ENCODE measurements around the gene LDB1. TPM values are rescaled to one million over a fixed set of nuclear protein-coding genes. Genes with fewer than 3 reads are reported as not detected.

LDB1 gene
- total and polyA plus RNA-seq, 4 donors: 28.6 to 81.6 (median 39.3) TPM

DNA sequence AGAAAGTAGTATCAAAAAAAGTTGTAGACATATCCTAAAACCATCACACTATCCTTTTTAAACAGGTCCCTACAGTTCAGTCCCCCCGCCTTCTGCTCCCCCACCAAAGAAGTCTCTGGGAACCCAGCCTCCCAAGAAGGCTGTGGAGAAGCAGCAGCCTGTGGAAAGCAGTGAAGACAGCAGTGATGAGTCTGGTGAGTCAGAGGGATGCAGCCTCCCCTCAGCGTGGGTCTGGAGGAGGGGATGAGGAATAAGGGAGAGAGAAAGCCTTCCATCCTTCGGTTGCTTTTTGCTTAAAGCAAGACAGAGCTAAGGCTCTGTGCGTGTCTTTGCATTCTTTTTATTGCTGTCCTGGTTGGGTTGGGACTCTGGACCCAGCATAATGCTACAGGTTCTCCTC, 39.7 kb upstream of the LDB1 start:
- TF ChIP-seq, protein P1, sequence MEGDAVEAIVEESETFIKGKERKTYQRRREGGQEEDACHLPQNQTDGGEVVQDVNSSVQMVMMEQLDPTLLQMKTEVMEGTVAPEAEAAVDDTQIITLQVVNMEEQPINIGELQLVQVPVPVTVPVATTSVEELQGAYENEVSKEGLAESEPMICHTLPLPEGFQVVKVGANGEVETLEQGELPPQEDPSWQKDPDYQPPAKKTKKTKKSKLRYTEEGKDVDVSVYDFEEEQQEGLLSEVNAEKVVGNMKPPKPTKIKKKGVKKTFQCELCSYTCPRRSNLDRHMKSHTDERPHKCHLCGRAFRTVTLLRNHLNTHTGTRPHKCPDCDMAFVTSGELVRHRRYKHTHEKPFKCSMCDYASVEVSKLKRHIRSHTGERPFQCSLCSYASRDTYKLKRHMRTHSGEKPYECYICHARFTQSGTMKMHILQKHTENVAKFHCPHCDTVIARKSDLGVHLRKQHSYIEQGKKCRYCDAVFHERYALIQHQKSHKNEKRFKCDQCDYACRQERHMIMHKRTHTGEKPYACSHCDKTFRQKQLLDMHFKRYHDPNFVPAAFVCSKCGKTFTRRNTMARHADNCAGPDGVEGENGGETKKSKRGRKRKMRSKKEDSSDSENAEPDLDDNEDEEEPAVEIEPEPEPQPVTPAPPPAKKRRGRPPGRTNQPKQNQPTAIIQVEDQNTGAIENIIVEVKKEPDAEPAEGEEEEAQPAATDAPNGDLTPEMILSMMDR (IDR thresholded peaks at IDR 0.05; ENCODE audit: control extremely low read depth, extremely low read depth): no peak
- peaks cover 46 to 66% (median 55%) of the 10 kb centered on the region in 4 donors for H3K36me3 ChIP-seq (ENCODE audit: control insufficient read depth in 4 of 4, insufficient read depth in 4 of 4, low read length in 4 of 4)
- no peak overlapping the region for H3K4me3 ChIP-seq

GRCh38 chr10:102159051-102159597, 39.0 kb upstream of the LDB1 start:
- H3K36me3 ChIP-seq (ENCODE audit: control insufficient read depth in 4 of 4, insufficient read depth in 4 of 4, low read length in 4 of 4): peaks cover 46 to 66% (median 56%) of the 10 kb centered on the region in 4 donors
- peaks cover 0 to 2% (median 0%) of the 10 kb centered on the region in 5 donors for H3K4me1 ChIP-seq (ENCODE audit: control insufficient read depth in 5 of 5, insufficient read depth in 5 of 5, low read length in 5 of 5)
- no peaks in the 10 kb centered on the region for H3K27me3 ChIP-seq (ENCODE audit: control insufficient read depth in 3 of 3, insufficient read depth in 3 of 3, low read length in 2 of 3)
- no peaks in the 10 kb centered on the region for H3K9me3 ChIP-seq (ENCODE audit: control insufficient read depth in 4 of 4, insufficient read depth in 3 of 4, low read length in 3 of 4)
- no peak for ATAC-seq (ENCODE audit: insufficient read depth, low FRiP score)
- no peak overlapping the region for H3K9ac ChIP-seq (ENCODE audit: insufficient read depth in 1 of 2, low read length in 2 of 2)
- TF ChIP-seq, protein P1 (IDR thresholded peaks at IDR 0.05; ENCODE audit: control extremely low read depth, extremely low read depth): no peak
- DNase-seq: no peak
- H3K4me3 ChIP-seq: no peak overlapping the region
- H3K27ac ChIP-seq (ENCODE audit: low read depth in 1 of 2, low read length in 1 of 2): no peak overlapping the region
- WGBS, 2 donors: 94 to 95% methylated on average over 5 of the region's 5 CpGs

More for the DNA sequence above, 39.7 kb upstream of the LDB1 start:
- 97 to 98% methylated on average over 4 of the region's 4 CpGs for WGBS, 2 donors
- H3K4me1 ChIP-seq (ENCODE audit: control insufficient read depth in 5 of 5, insufficient read depth in 5 of 5, low read length in 5 of 5): no peaks in the 10 kb centered on the region
- H3K27ac ChIP-seq (ENCODE audit: low read depth in 1 of 2, low read length in 1 of 2): no peak overlapping the region
- ATAC-seq (ENCODE audit: insufficient read depth, low FRiP score): no peak
- H3K27me3 ChIP-seq (ENCODE audit: control insufficient read depth in 3 of 3, insufficient read depth in 3 of 3, low read length in 2 of 3): no peaks in the 10 kb centered on the region
- H3K9me3 ChIP-seq (ENCODE audit: control insufficient read depth in 4 of 4, insufficient read depth in 3 of 4, low read length in 3 of 4): no peaks in the 10 kb centered on the region
- no peak overlapping the region for H3K9ac ChIP-seq (ENCODE audit: insufficient read depth in 1 of 2, low read length in 2 of 2)
- no peak for DNase-seq

GRCh38 chr10:102157224-102157623, 37.1 kb upstream of the LDB1 start:
- Histone ChIP-seq H3K36me3 (ENCODE audit: control insufficient read depth in 4 of 4, insufficient read depth in 4 of 4, low read length in 4 of 4) (peaks cover 45 to 56% (median 49%) of the 10 kb centered on the region in 4 donors), H3K27me3 (ENCODE audit: control insufficient read depth in 3 of 3, insufficient read depth in 3 of 3, low read length in 2 of 3) (no peaks in the 10 kb centered on the region), H3K4me3 (no peak overlapping the region), H3K27ac (ENCODE audit: low read depth in 1 of 2, low read length in 1 of 2) (no peak overlapping the region), H3K9me3 (ENCODE audit: control insufficient read depth in 4 of 4, insufficient read depth in 3 of 4, low read length in 3 of 4) (no peaks in the 10 kb centered on the region), H3K9ac (ENCODE audit: insufficient read depth in 1 of 2, low read length in 2 of 2) (no peak overlapping the region), H3K4me1 (ENCODE audit: control insufficient read depth in 5 of 5, insufficient read depth in 5 of 5, low read length in 5 of 5) (peaks cover 3 to 9% (median 7%) of the 10 kb centered on the region in 5 donors)
- ATAC-seq (ENCODE audit: insufficient read depth, low FRiP score): no peak
- DNase-seq: no peak
- WGBS, 2 donors: 89 to 92% methylated on average over 3 of the region's 3 CpGs
- TF ChIP-seq, protein P1 (IDR thresholded peaks at IDR 0.05; ENCODE audit: control extremely low read depth, extremely low read depth): no peak

All from lung (tissue), 12 donors.